Activated naive CD8-positive, alpha-beta T cell (primary cell): ENCODE data around the gene RASIP1.
A peak's percentile ranks its signal among the peaks of the same experiment; 100 is the strongest.
"Not testable (repeated sequence)": the region's sequence is repeated elsewhere in the genome, so short reads cannot be mapped to it uniquely, and the experiment has no call there.

ENCODE experiments used
- H3K27ac Mint-ChIP-seq: one replicate; pipeline ENCODE4 v1.8.0; 2021; ENCODE audit warnings: mixed read lengths
- H3K27me3 Mint-ChIP-seq: one replicate; pipeline ENCODE4 v1.8.0; 2021; ENCODE audit warnings: mixed read lengths
- H3K36me3 Mint-ChIP-seq: one replicate; pipeline ENCODE4 v1.8.0; 2021; ENCODE audit warnings: mixed read lengths
- H3K4me1 Mint-ChIP-seq: one replicate; pipeline ENCODE4 v1.8.0; 2021; ENCODE audit warnings: low read depth, mixed read lengths
- H3K4me3 Mint-ChIP-seq: one replicate; pipeline ENCODE4 v1.8.0; 2021; ENCODE audit warnings: mild to moderate bottlenecking, mixed read lengths
- H3K9me3 Mint-ChIP-seq: one replicate; pipeline ENCODE4 v1.8.0; 2021; ENCODE audit warnings: low read depth, mixed read lengths

RASIP1 gene

DNA sequence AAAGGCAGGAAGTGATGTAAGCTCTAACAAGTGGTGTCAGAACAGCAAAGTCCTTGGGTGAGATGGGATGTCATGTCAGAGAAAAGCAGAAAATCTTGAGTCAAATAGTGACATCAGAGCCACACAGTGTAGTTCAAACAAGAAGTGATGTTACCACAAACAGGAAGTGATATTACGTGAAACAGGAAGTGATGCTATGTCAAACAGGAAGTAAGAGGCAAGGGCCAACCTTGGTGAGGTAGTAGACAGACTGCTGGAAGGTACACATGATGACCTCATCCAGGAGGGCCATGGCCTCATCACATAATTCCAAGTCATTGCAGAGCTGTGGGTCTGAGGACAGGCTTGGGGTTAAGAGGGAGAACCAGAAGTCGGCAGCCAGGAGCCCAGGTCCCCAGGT lies 13.9 kb downstream of the RASIP1 start:
- no peak overlapping the region for H3K4me3 Mint-ChIP-seq
- peaks cover 10% of the 10 kb centered on the region for H3K36me3 Mint-ChIP-seq
- H3K4me1 Mint-ChIP-seq = peaks cover 21% of the 10 kb centered on the region
- H3K27ac Mint-ChIP-seq = peak overlapping the region; percentile 46
- peaks cover 11% of the 10 kb centered on the region for H3K9me3 Mint-ChIP-seq
- H3K27me3 Mint-ChIP-seq = no peaks in the 10 kb centered on the region

GRCh38 chr19:48724796-48725753 lies 15.3 kb downstream of the RASIP1 start:
- Mint-ChIP-seq H3K36me3 (peaks cover 10% of the 10 kb centered on the region), H3K27ac (peak overlapping the region; percentile 93), H3K9me3 (peaks cover 11% of the 10 kb centered on the region), H3K4me1 (peaks cover 26% of the 10 kb centered on the region), H3K27me3 (no peaks in the 10 kb centered on the region), H3K4me3 (peak overlapping the region; percentile 80)

DNA sequence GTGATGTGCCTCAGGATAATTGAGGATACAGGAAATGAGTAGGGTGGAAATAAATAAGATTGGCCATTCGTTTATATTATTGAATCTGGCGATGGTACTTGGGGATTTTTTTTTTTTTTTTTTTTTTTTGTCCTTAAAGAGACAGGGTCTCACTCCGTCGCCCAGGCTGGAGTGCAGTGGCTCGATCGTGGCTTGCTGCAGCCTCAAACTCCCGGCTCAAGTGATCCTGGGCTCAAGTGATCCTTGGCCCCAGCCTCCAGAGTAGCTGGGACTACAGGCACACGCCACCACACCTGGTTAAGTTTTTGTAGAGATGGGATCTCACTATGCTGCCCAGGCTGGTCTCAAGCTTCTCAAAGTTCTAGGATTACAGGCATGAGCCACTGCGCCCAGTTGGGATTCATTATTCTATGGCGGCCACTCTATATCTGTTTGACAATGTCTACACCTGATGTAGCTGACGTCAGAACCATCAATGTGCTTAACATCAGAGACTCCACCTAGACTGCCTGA lies 18.2 kb downstream of the RASIP1 start:
- Mint-ChIP-seq H3K4me1 (peaks cover 23% of the 10 kb centered on the region), H3K36me3 (peaks cover 10% of the 10 kb centered on the region), H3K9me3 (peaks cover 11% of the 10 kb centered on the region), H3K27me3 (no peaks in the 10 kb centered on the region), H3K27ac (no peak overlapping the region), H3K4me3 (no peak overlapping the region)

- Mint-ChIP-seq H3K9me3 (peaks cover 7% of the 10 kb centered on the region), H3K36me3 (peaks cover 6% of the 10 kb centered on the region), H3K4me1 (peaks cover 16% of the 10 kb centered on the region), H3K27ac (peak overlapping the region; percentile 95), H3K4me3 (peak overlapping the region; percentile 91), H3K27me3 (no peaks in the 10 kb centered on the region)
These were observed 19.7 kb downstream of the RASIP1 start for GRCh38 chr19:48720613-48721296.

- Mint-ChIP-seq H3K4me3 (peak overlapping the region; percentile 91), H3K27ac (peak overlapping the region; percentile 95)
These were observed 20.2 kb downstream of the RASIP1 start for GRCh38 chr19:48720251-48720612.

DNA sequence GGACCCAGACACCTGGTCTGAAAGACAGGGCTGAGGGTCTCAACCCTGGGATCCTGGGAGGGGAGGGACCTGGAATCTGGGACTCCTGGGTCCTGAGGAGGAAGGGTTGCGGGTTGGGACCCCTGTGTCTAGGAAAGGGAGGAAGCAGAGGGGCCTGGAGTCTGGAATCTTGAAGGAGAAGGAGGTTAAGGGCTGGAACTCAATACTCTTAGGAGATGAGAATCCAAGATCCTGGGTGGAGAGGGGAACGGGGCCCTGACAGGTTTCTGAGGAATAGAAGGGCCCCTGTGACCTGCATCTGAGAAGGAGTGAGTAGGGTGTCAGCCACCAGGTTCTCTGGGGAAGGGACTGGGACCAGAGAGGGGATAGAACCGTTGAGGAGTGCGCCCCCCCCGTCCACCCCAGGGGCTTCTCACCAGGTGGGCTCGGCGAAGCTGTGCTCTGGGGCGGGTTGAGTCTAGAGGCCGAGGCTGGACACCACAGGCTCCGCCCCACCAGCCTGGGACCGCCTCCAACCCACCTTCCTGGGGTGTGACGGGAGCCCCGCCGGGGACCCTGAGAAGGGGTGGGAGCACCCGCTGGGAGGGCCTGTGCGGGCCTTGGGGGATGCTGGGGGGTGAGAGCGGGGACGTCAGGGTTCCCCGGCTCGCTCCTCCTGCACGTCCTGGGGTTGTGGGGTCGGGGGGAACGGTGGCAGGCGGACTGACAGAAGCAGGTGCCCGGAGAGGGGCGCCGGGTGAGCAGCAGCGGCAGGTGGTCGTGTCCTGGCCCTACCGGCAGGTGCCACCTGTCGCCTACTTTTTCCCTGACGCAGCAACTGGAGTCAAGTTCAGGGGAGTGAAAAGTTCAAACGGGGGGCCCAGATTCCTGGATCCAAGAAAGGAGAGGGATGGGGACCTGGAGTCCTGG lies 20.9 kb downstream of the RASIP1 start, which contains the start of gene MAMSTR:
Gene MAMSTR (minus strand): TSS at position 463 of the 909 bp plus-strand sequence. CDS start 694 bp downstream, outside the sequence.
- Mint-ChIP-seq H3K27me3 (no peaks in the 10 kb centered on the region), H3K4me3 (peak within 1 kb of the TSS; percentile 91), H3K9me3 (no peaks in the 10 kb centered on the region), H3K27ac (peak within 1 kb of the TSS; percentile 95), H3K36me3 (no peaks in the 10 kb centered on the region), H3K4me1 (peaks cover 10% of the 10 kb centered on the region)

More at GRCh38 chr19:48720251-48720612, 20.2 kb downstream of the RASIP1 start:
- Mint-ChIP-seq H3K9me3 (peaks cover 4% of the 10 kb centered on the region), H3K4me1 (peaks cover 11% of the 10 kb centered on the region), H3K27me3 (no peaks in the 10 kb centered on the region), H3K36me3 (peaks cover 2% of the 10 kb centered on the region)

- Mint-ChIP-seq H3K4me1 (peaks cover 14% of the 10 kb centered on the region), H3K9me3 (no peaks in the 10 kb centered on the region), H3K36me3 (no peaks in the 10 kb centered on the region), H3K4me3 (no peak overlapping the region), H3K27me3 (no peaks in the 10 kb centered on the region), H3K27ac (no peak overlapping the region)
These were observed 21.6 kb downstream of the RASIP1 start for GRCh38 chr19:48718711-48719231.

GRCh38 chr19:48718106-48718505 lies 22.3 kb downstream of the RASIP1 start:
- H3K27me3 Mint-ChIP-seq, H3K4me3 Mint-ChIP-seq, H3K9me3 Mint-ChIP-seq, H3K27ac Mint-ChIP-seq, H3K36me3 Mint-ChIP-seq: not testable (repeated sequence)
- peaks cover 15% of the 10 kb centered on the region for H3K4me1 Mint-ChIP-seq

GRCh38 chr19:48716562-48717291 lies 23.7 kb downstream of the RASIP1 start:
- Mint-ChIP-seq H3K27ac (no peak overlapping the region), H3K4me3 (peak overlapping the region; percentile 3), H3K4me1 (peaks cover 18% of the 10 kb centered on the region), H3K36me3 (no peaks in the 10 kb centered on the region), H3K9me3 (no peaks in the 10 kb centered on the region), H3K27me3 (no peaks in the 10 kb centered on the region)

DNA sequence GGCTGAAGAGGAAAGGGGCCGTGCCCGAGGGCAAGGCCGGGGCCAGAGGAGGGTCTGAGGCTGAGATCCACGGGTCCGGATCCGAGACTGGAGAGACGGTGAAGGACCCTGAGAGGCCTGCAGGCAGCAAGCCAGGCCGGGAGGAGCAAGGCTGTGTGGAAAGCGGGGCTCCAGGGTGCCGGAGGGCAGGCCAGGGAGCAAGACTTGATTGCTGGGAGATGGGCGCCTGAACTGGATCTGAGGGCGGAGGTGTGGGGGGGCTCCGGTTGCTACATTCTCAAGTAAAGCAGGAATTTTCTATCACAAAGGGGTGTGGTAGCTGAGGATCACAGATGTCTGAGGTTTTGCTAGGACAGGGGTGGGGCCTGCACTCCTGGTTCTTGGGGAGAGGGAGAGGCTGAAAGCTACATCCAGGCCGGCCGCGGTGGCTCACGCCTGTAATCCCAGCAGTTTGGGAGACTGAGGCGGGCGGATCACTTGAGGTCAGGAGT lies 24.7 kb downstream of the RASIP1 start:
- H3K27me3 Mint-ChIP-seq = no peaks in the 10 kb centered on the region
- H3K27ac Mint-ChIP-seq = no peak overlapping the region
- H3K4me3 Mint-ChIP-seq = no peak overlapping the region
- H3K9me3 Mint-ChIP-seq = no peaks in the 10 kb centered on the region
- H3K36me3 Mint-ChIP-seq = peaks cover 2% of the 10 kb centered on the region
- H3K4me1 Mint-ChIP-seq = peaks cover 18% of the 10 kb centered on the region

DNA sequence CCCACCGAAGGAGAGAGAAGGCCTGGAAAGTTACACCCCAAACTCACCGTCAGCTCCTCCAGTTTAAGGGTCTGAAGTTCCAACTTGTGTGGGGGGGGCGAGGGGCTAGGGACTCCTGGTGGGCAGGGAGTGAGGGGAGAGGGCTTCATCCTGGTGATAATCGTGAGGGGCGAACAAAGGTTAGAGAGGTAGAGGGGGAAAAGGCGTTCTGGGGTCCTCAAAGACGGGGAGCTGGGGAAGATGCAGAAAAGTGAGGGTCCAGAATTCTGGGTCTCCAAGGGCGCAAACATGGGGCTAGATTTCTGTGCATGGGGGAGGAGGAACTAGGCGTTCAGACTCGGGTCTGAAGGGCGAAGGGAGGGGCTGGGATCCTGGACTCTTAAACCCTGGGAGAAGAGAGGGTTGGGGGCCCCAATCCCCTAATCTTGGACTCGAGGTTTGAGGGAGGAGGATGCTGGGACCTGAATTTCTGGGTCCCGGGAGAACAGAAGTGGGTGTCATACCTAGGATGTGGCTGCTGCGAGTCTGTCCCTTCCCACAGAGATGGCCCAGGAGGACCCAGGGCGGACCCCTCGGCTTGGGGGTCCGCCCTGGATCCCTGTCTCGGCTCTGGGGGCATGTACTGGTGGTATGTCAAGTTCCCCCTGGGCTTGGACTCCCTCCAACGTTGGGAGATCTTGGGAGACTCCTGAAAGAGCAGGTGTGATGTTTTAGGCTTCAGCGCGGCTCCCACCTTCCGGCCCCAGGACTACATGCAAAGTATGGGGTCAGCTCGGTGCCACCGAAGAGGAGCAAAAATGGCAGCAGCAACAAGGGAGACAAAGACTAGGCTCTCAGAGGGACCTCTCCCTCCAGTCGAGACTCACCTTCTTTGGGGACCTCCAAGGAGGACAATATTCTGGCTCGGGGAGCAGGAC lies 25.4 kb downstream of the RASIP1 start:
- peak overlapping the region; percentile 73 for H3K27ac Mint-ChIP-seq
- H3K27me3 Mint-ChIP-seq = no peaks in the 10 kb centered on the region
- no peaks in the 10 kb centered on the region for H3K9me3 Mint-ChIP-seq
- peak overlapping the region; percentile 80 for H3K4me3 Mint-ChIP-seq
- peaks cover 2% of the 10 kb centered on the region for H3K36me3 Mint-ChIP-seq
- H3K4me1 Mint-ChIP-seq = peaks cover 15% of the 10 kb centered on the region

DNA sequence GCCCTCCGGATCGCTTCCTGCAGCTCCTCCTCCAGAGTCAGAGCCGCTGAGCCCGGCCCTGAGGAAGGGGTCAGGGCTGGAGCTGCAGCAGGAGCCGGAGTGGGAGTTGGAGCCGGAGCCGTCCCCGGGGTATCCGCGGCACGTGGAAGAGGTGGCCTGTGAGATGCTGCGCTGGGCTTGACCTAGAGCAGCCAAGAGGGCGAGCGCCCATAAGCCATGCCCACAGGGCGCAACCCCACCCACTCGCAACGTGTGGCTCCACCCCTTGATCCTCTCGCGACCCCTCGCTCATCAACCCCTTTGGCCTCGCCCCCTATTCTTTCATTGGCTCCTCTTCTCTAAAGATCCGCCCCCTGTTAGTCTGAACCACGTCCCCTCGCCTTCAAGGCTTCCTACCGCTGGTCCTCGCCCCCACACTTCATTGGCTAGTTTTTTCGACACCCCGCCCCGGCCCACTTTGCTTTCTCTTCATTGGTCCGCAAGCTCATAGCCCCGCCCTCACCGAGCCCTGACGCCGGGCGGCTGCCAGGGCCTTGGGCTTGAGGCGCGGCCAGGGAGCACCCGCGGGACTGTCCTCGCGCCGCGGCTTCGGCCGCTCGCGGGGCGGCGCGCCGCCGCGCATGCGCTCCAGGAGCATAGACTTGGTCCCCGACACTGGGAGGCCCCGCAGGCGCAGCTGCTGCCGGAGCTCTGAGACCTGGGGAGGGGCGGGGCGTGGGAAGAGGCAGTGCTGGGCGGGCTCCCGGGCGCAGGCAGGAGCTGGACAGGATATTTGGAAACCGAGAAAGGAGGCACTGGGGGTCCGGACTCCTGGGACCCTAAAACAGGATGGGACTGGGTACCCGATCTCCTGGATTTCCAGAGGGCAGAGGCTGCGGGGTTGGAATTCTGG lies 26.3 kb downstream of the RASIP1 start:
- H3K36me3 Mint-ChIP-seq = peaks cover 2% of the 10 kb centered on the region
- no peaks in the 10 kb centered on the region for H3K9me3 Mint-ChIP-seq
- H3K4me3 Mint-ChIP-seq = peak overlapping the region; percentile 88
- peaks cover 15% of the 10 kb centered on the region for H3K4me1 Mint-ChIP-seq
- H3K27me3 Mint-ChIP-seq = no peaks in the 10 kb centered on the region
- peak overlapping the region; percentile 73 for H3K27ac Mint-ChIP-seq
